Measurements from ENCODE around the gene REV3L.
"Not testable (repeated sequence)": the region's sequence is repeated elsewhere in the genome, so short reads cannot be mapped to it uniquely, and the experiment has no call there.

Gene REV3L

GRCh38 chr6:111478064-111478476 lies 4.9 kb downstream of the REV3L start:
- no peaks in the 10 kb centered on the region for H3K27me3 ChIP-seq (ENCODE audit: insufficient read depth, poor library complexity, severe bottlenecking)

DNA sequence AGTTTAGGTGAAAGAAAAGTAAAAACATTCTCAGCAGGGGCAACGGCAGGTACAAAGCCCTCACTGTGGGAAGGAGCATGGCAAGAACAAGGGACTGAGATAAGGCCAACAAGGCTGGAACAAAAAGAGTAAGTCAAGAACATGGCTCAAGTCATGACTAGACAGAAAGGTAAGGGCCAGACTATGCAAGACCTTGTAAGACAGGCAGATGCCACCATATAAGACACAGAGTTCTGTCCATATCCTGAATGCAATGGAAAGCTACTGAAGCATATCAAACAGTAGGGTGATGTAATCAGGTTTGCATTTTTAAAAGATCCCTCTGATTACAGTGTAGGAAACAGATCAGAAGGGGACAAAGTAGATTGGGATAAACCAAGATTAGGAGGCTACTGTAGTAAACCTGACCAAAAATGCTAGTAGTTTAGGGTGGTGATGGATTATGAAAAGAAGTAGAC lies 5.5 kb downstream of the REV3L start:
- TF ChIP-seq GABPA (IDR thresholded peaks at IDR 0.05; ENCODE audit: low read depth) (no peak), REST (IDR thresholded peaks at IDR 0.05; ENCODE audit: insufficient replicate concordance, low read depth) (no peak), SPI1 (IDR thresholded peaks at IDR 0.05; ENCODE audit: borderline replicate concordance, low read depth) (no peak), CTCF (IDR thresholded peaks at IDR 0.05; ENCODE audit: insufficient read depth, low read length) (no peak), POLR2AphosphoS5 (IDR thresholded peaks at IDR 0.05; ENCODE audit: low read depth) (no peak)
- no peak overlapping the region for H3K4me3 ChIP-seq (replicated peaks; ENCODE audit: insufficient read depth, low read length)
- DNase-seq (ENCODE audit: low read depth in 1 of 2, low spot score in 1 of 2) = no peak
- H3K27ac ChIP-seq (replicated peaks) = no peak overlapping the region
- H3K27me3 ChIP-seq (ENCODE audit: insufficient read depth, poor library complexity, severe bottlenecking) = no peaks in the 10 kb centered on the region

More at GRCh38 chr6:111478064-111478476, 4.9 kb downstream of the REV3L start:
- no peak for DNase-seq (ENCODE audit: low read depth in 1 of 2, low spot score in 1 of 2)
- H3K27ac ChIP-seq (replicated peaks) = no peak overlapping the region
- no peak overlapping the region for H3K4me3 ChIP-seq (replicated peaks; ENCODE audit: insufficient read depth, low read length)
- TF ChIP-seq GABPA (IDR thresholded peaks at IDR 0.05; ENCODE audit: low read depth) = no peak
- TF ChIP-seq REST (IDR thresholded peaks at IDR 0.05; ENCODE audit: insufficient replicate concordance, low read depth) = no peak
- TF ChIP-seq SPI1 (IDR thresholded peaks at IDR 0.05; ENCODE audit: borderline replicate concordance, low read depth) = peak; percentile 15; the same call in 1 of the 2 replicates
- no peak for TF ChIP-seq POLR2AphosphoS5 (IDR thresholded peaks at IDR 0.05; ENCODE audit: low read depth)
- no peak for TF ChIP-seq CTCF (IDR thresholded peaks at IDR 0.05; ENCODE audit: insufficient read depth, low read length)

DNA sequence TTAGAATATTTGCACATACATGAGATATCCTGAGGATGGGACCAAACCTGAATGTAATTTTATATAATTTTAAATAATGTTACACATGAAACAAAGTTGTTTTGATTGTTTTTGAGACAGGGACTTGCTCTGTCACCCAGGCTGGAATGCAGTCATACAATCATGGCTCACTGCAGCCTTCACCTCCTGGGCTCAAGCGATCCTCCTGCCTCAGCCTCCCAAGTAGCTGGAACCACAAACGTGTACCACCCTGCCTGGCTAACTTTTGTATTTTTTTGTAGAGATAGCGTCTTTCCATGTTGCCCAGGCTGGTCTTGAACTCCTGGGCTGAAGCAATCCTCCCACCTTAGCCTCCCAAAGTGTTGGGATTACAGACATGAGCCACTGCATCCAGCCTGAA lies 7.0 kb downstream of the REV3L start:
- H3K27me3 ChIP-seq (ENCODE audit: insufficient read depth, poor library complexity, severe bottlenecking); DNase-seq (ENCODE audit: low read depth in 1 of 2, low spot score in 1 of 2); H3K4me3 ChIP-seq (replicated peaks; ENCODE audit: insufficient read depth, low read length); H3K27ac ChIP-seq (replicated peaks): not testable (repeated sequence)

- Histone ChIP-seq H3K4me3 (replicated peaks; ENCODE audit: insufficient read depth, low read length) (no peak overlapping the region), H3K27me3 (ENCODE audit: insufficient read depth, poor library complexity, severe bottlenecking) (no peaks in the 10 kb centered on the region), H3K27ac (replicated peaks) (no peak overlapping the region)
- TF ChIP-seq SPI1 (IDR thresholded peaks at IDR 0.05; ENCODE audit: borderline replicate concordance, low read depth) (no peak), GABPA (IDR thresholded peaks at IDR 0.05; ENCODE audit: low read depth) (no peak), CTCF (IDR thresholded peaks at IDR 0.05; ENCODE audit: insufficient read depth, low read length) (no peak), POLR2AphosphoS5 (IDR thresholded peaks at IDR 0.05; ENCODE audit: low read depth) (no peak), REST (IDR thresholded peaks at IDR 0.05; ENCODE audit: insufficient replicate concordance, low read depth) (no peak)
- DNase-seq (ENCODE audit: low read depth in 1 of 2, low spot score in 1 of 2) = no peak
These were observed 8.2 kb downstream of the REV3L start for GRCh38 chr6:111474771-111475170.

All from HL-60 (cell line).